ENCODE measurements around the gene OSBP2. TPM values are rescaled to one million over a fixed set of nuclear protein-coding genes. Genes with fewer than 3 reads are reported as not detected.

Gene OSBP2
- polyA plus RNA-seq, 1 donor (not counting 4 experiments of a cell fraction or from before 2014, with no cell fraction given), result 3.0 TPM

DNA sequence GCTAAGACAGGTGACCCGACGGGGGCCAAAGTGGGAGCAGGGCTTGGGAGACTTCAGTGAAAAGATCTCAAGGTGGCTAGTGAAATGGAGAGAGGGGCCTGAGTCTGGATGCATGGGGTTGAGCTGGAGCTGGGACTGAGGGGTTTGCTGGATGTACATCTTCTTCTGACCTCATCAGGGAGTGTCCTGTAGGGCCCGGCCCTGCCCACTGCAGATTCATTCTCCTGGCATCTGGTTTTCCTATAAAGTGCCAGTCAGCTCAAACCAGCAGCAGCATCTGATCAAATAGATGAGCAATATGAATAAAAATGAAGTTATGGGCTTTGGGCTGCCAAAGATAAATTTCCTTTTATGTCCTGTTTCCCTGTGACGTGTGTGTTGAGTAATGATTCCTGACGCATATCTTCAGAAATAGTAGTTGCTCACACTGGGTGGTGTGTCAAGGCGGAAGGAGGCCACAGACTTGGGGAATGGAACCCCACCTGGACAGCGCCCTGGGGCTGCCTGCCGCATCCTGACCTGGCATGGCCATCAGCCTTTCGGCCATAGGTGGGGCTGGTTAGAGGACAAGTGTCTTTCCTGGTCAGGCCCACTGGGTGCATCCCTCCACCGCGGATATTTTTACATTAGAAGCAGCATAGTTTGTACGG lies 135.4 kb downstream of the OSBP2 start:
- FAIRE-seq (peak; percentile 97), DNase-seq (ENCODE audit: low read depth, low spot score) (peak; percentile 98)
- Histone ChIP-seq H4K20me1 (ENCODE audit: control insufficient read depth, extremely low read depth, insufficient read depth, low read length) (no peaks in the 10 kb centered on the region), H3K27me3 (ENCODE audit: control insufficient read depth, extremely low read depth, insufficient read depth, low read length) (no peaks in the 10 kb centered on the region), H3K9me3 (ENCODE audit: control insufficient read depth, low read depth, low read length) (no peaks in the 10 kb centered on the region), H3K79me2 (ENCODE audit: control insufficient read depth, insufficient read depth, low read length) (no peaks in the 10 kb centered on the region), H3K9me1 (ENCODE audit: control insufficient read depth, extremely low read depth, insufficient read depth, low read length) (no peaks in the 10 kb centered on the region), H3K27ac (ENCODE audit: control insufficient read depth, insufficient read depth, low read length) (peak overlapping the region; percentile 100), H3K4me1 (ENCODE audit: control insufficient read depth, extremely low read depth, insufficient read depth, low read length) (peaks cover 34% of the 10 kb centered on the region), H2AFZ (ENCODE audit: control insufficient read depth, low read length) (no peak overlapping the region), H3K4me3 (ENCODE audit: control insufficient read depth in 2 of 3, extremely low read depth in 1 of 3, insufficient read depth in 2 of 3, low read depth in 1 of 3, low read length in 3 of 3) (peak overlapping the region in 2 of 3 experiments; percentile 45 to 48), H3K36me3 (ENCODE audit: control insufficient read depth in 2 of 2, extremely low read depth in 1 of 2, insufficient read depth in 2 of 2, low read length in 2 of 2) (peaks cover 0 to 19% of the 10 kb centered on the region in 2 experiments), H3K9ac (ENCODE audit: control insufficient read depth, extremely low read depth, insufficient read depth, low read length) (peak overlapping the region; percentile 81), H3K4me2 (ENCODE audit: control insufficient read depth, extremely low read depth, insufficient read depth, low read depth, low read length) (peak overlapping the region; percentile 92)
- dilution Hi-C loops (cut with MboI; ENCODE audit: extremely low pct_ligation_motif_present, low sequenced_read_pairs), result no loop called here
- TF ChIP-seq EZH2 (IDR thresholded peaks at IDR 0.05; ENCODE audit: low read length), result no peak
- TF ChIP-seq, protein P1, sequence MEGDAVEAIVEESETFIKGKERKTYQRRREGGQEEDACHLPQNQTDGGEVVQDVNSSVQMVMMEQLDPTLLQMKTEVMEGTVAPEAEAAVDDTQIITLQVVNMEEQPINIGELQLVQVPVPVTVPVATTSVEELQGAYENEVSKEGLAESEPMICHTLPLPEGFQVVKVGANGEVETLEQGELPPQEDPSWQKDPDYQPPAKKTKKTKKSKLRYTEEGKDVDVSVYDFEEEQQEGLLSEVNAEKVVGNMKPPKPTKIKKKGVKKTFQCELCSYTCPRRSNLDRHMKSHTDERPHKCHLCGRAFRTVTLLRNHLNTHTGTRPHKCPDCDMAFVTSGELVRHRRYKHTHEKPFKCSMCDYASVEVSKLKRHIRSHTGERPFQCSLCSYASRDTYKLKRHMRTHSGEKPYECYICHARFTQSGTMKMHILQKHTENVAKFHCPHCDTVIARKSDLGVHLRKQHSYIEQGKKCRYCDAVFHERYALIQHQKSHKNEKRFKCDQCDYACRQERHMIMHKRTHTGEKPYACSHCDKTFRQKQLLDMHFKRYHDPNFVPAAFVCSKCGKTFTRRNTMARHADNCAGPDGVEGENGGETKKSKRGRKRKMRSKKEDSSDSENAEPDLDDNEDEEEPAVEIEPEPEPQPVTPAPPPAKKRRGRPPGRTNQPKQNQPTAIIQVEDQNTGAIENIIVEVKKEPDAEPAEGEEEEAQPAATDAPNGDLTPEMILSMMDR (optimal IDR thresholded peaks at IDR 0.05 in 1 of 3, IDR thresholded peaks at IDR 0.05 in 1 of 3, conservative IDR thresholded peaks at IDR 0.05 in 1 of 3; ENCODE audit: extremely low read depth in 1 of 3, insufficient read depth in 2 of 3, low read length in 3 of 3), result peak in 1 of 3 experiments; percentile 12

DNA sequence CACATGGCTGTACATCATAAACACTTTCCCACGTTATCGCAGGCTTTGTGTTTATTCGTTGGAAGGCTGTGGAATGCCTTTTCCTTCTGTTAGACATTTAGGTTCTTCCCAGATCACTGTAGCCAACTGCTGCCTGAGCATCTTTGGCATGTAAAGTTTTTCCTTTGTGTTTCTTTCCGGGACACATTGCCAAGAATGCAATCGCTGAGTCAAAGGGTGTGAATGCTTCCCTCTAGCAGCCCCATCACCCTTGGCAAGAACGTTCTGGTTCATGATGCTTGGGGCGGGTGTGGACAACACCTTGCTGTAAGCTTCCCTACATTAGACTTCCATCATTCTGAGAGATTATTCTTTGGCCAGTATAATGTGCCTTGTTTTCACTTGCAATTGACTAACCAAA lies 136.2 kb downstream of the OSBP2 start:
- no peaks in the 10 kb centered on the region for H3K9me3 ChIP-seq (ENCODE audit: control insufficient read depth, low read depth, low read length)
- dilution Hi-C loops (cut with MboI; ENCODE audit: extremely low pct_ligation_motif_present, low sequenced_read_pairs), result no loop called here
- no peak overlapping the region for H2AFZ ChIP-seq (ENCODE audit: control insufficient read depth, low read length)
- DNase-seq (ENCODE audit: low read depth, low spot score), result peak; percentile 94
- H3K9me1 ChIP-seq (ENCODE audit: control insufficient read depth, extremely low read depth, insufficient read depth, low read length), result no peaks in the 10 kb centered on the region
- peak overlapping the region in 1 of 3 experiments; percentile 48 for H3K4me3 ChIP-seq (ENCODE audit: control insufficient read depth in 2 of 3, extremely low read depth in 1 of 3, insufficient read depth in 2 of 3, low read depth in 1 of 3, low read length in 3 of 3)
- FAIRE-seq, result peak; percentile 100
- H3K79me2 ChIP-seq (ENCODE audit: control insufficient read depth, insufficient read depth, low read length), result no peaks in the 10 kb centered on the region
- H3K27ac ChIP-seq (ENCODE audit: control insufficient read depth, insufficient read depth, low read length), result peak overlapping the region; percentile 100
- H3K27me3 ChIP-seq (ENCODE audit: control insufficient read depth, extremely low read depth, insufficient read depth, low read length), result no peaks in the 10 kb centered on the region
- peaks cover 38% of the 10 kb centered on the region for H3K4me1 ChIP-seq (ENCODE audit: control insufficient read depth, extremely low read depth, insufficient read depth, low read length)
- no peaks in the 10 kb centered on the region for H4K20me1 ChIP-seq (ENCODE audit: control insufficient read depth, extremely low read depth, insufficient read depth, low read length)
- H3K36me3 ChIP-seq (ENCODE audit: control insufficient read depth in 2 of 2, extremely low read depth in 1 of 2, insufficient read depth in 2 of 2, low read length in 2 of 2), result peaks cover 0 to 19% of the 10 kb centered on the region in 2 experiments
- peak overlapping the region; percentile 81 for H3K9ac ChIP-seq (ENCODE audit: control insufficient read depth, extremely low read depth, insufficient read depth, low read length)
- no peak for TF ChIP-seq EZH2 (IDR thresholded peaks at IDR 0.05; ENCODE audit: low read length)
- TF ChIP-seq, protein P1 (optimal IDR thresholded peaks at IDR 0.05 in 1 of 3, IDR thresholded peaks at IDR 0.05 in 1 of 3, conservative IDR thresholded peaks at IDR 0.05 in 1 of 3; ENCODE audit: extremely low read depth in 1 of 3, insufficient read depth in 2 of 3, low read length in 3 of 3), result no peak
- H3K4me2 ChIP-seq (ENCODE audit: control insufficient read depth, extremely low read depth, insufficient read depth, low read depth, low read length), result peak overlapping the region; percentile 92

Data from keratinocyte (primary cell).